Gastroesophageal sphincter (tissue), 4 donors: ENCODE data around the gene CABP2. TPM values are rescaled to one million over a fixed set of nuclear protein-coding genes. Genes with fewer than 3 reads are reported as not detected.

ENCODE experiments used
- ATAC-seq: fragments of 150-250 bp; one replicate; pipeline ENCODE4 v1.9.1; 2016; ENCODE audit warnings: mild to moderate bottlenecking, moderate library complexity
- H3K27ac ChIP-seq, 4 donors: fragments of 200-600 bp; sonication (generic) in 3 of 4; 1 replicate in 3 of 4; 2 replicates in 1 of 4; pipeline ENCODE4 v1.5.1; 2016 to 2019
- H3K27me3 ChIP-seq: fragments of 200-600 bp; sonication (generic); one replicate; pipeline ENCODE4 v1.5.1; 2019
- H3K36me3 ChIP-seq, 2 donors: fragments of 200-600 bp; sonication (generic); one replicate each; pipeline ENCODE4 v1.5.1; 2019; ENCODE audit warnings: control low read depth in 1 of 2
- H3K4me1 ChIP-seq, 3 donors: fragments of 200-600 bp; sonication (generic); 1 replicate in 2 of 3; 2 replicates in 1 of 3; pipeline ENCODE4 v1.5.1; 2016 to 2019; ENCODE audit warnings: control low read depth in 2 of 3
- H3K4me3 ChIP-seq, 2 donors: fragments of 200-600 bp; sonication (generic); one replicate each; pipeline ENCODE4 v1.5.1; 2019; ENCODE audit warnings: mild to moderate bottlenecking in 1 of 2, moderate library complexity in 1 of 2
- H3K9me3 ChIP-seq, 3 donors: fragments of 200-600 bp; sonication (generic); one replicate each; pipeline ENCODE4 v1.5.1; 2017 to 2019; ENCODE audit warnings: control low read depth in 2 of 3
- CTCF ChIP-seq, 4 experiments: fragments of 200-600 bp in 2 of 4; fragments of 450-650 bp in 2 of 4; sonication (generic) in 1 of 4; IDR thresholded peaks; one replicate each; pipeline ENCODE4 v1.5.1; 2017 to 2019; ENCODE audit warnings: antibody characterized with exemption in 4 of 4, mild to moderate bottlenecking in 2 of 4, moderate library complexity in 2 of 4
- EP300 ChIP-seq: sonication (generic); formaldehyde crosslinking; IDR thresholded peaks from one replicate; pipeline ENCODE4 v1.6.1; 2017; ENCODE audit warnings: antibody characterized with exemption, mild to moderate bottlenecking
- POLR2A ChIP-seq, 2 donors: fragments of 450-650 bp; IDR thresholded peaks; one replicate each; pipeline ENCODE4 v1.6.1; 2017; ENCODE audit warnings: antibody characterized with exemption in 2 of 2, mild to moderate bottlenecking in 2 of 2, moderate library complexity in 1 of 2
- POLR2AphosphoS5 ChIP-seq: sonication (generic); formaldehyde crosslinking; IDR thresholded peaks from one replicate; pipeline ENCODE4 v1.6.1; 2017; ENCODE audit warnings: antibody characterized with exemption
- WGBS, 2 donors: methylation state at CpG; one replicate each; pipeline ENCODE4 v1.1.5; 2018; ENCODE audit warnings: low coverage in 1 of 2; 5-methylcytosine and 5-hydroxymethylcytosine counted together
- total RNA-seq, 4 donors: library from RNA; depleted of rRNA; stranded (reverse); fragments of >200 nt; gene quantifications; one replicate each; pipeline ENCODE4 v1.1.0, GENCODE V29; 2016

CABP2 gene
- total RNA-seq, 4 donors from 2014 or later: not detected

DNA sequence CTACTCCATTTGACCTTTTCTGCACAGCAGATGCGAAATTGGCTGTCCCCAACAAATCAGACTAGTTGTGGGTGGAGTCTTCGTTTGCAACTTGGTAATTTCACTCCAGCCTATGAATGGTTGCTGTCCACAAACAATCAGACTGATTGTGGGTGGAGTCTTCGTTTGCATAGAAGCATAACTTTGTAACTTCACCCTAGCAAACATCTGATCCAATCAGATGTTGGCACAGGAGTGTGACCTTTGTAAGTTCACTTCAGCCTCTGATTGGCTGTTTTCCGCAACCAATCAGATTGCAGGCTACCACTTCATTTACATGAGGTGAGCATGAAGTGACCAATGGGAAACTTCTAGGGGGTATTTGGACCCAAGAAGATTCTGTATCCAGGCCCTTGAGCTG is 16.3 kb upstream of the CABP2 start:
- no peaks in the 10 kb centered on the region for H3K4me1 ChIP-seq
- WGBS, 2 donors: 69 to 78% methylated on average over 2 of the region's 4 CpGs
- no peaks in the 10 kb centered on the region for H3K36me3 ChIP-seq
- H3K4me3 ChIP-seq: no peak overlapping the region
- no peak overlapping the region for H3K27ac ChIP-seq
- no peaks in the 10 kb centered on the region for H3K9me3 ChIP-seq
- TF ChIP-seq EP300 (no peak), POLR2A (IDR thresholded peaks at IDR 0.05) (no peak), CTCF (IDR thresholded peaks at IDR 0.05) (no peak), POLR2AphosphoS5 (no peak)
- no peak for ATAC-seq
- peaks cover 9% of the 10 kb centered on the region for H3K27me3 ChIP-seq

- Histone ChIP-seq H3K27ac (no peak overlapping the region), H3K9me3 (no peaks in the 10 kb centered on the region), H3K27me3 (peaks cover 9% of the 10 kb centered on the region), H3K4me3 (no peak overlapping the region), H3K4me1 (no peaks in the 10 kb centered on the region), H3K36me3 (no peaks in the 10 kb centered on the region)
- WGBS, 2 donors: no CpG with 5 or more reads among the region's 10 CpGs
- TF ChIP-seq POLR2A (IDR thresholded peaks at IDR 0.05) (no peak), POLR2AphosphoS5 (no peak), CTCF (IDR thresholded peaks at IDR 0.05) (no peak), EP300 (no peak)
- ATAC-seq: no peak
Measured at GRCh38 chr11:67538823-67539505, 15.7 kb upstream of the CABP2 start.

DNA sequence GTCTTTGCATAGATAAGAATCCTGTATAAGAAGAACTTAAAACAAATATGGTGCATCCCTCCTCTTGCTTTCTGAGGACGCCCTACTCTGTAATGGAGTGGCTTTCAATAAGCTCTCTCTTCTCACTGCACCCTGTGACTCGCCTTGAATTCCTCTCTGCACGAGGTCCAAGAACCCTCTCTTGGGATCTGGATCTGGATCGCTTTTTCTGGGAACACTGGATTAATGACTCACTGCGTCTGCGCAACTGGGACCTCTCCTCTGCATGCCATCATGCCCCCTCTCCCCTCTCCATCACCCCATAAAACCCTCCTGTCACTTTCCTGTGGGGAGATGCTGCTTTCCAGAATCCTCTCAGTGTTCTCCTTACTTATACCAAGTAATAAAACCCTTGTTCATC is 15.1 kb upstream of the CABP2 start:
- no peak for ATAC-seq

DNA sequence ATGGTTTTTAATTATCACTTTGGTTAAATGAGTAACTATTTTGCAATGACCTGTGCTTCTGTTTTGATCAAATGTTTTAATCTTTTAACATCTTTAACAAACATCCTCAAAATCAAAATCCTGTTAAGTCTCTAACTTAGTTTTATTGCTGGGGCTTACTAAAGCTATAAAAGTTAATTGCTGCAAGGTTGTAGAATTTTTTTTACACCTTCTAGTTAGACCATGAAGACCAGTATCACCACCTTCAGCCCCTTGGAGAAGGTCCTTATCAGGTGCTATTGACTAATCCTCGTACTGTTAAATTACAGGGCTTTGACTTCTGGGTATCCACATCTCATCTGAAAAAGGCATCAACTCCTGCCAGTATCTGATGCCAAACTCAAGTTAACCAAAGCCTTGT is 12.3 kb upstream of the CABP2 start:
- Histone ChIP-seq H3K9me3 (no peaks in the 10 kb centered on the region), H3K36me3 (no peaks in the 10 kb centered on the region), H3K27me3 (peaks cover 9% of the 10 kb centered on the region), H3K4me3 (no peak overlapping the region), H3K4me1 (no peaks in the 10 kb centered on the region), H3K27ac (no peak overlapping the region)
- ATAC-seq: no peak
- TF ChIP-seq EP300 (no peak), CTCF (IDR thresholded peaks at IDR 0.05) (no peak), POLR2AphosphoS5 (no peak), POLR2A (IDR thresholded peaks at IDR 0.05) (no peak)
- 75 to 100% methylated on average over 1 of the region's 1 CpG for WGBS, 2 donors

More for the DNA sequence above, 15.1 kb upstream of the CABP2 start:
- no peaks in the 10 kb centered on the region for H3K36me3 ChIP-seq
- H3K27ac ChIP-seq: no peak overlapping the region
- 72 to 80% methylated on average over 6 of the region's 6 CpGs for WGBS, 2 donors
- no peaks in the 10 kb centered on the region for H3K4me1 ChIP-seq
- H3K9me3 ChIP-seq: no peaks in the 10 kb centered on the region
- peaks cover 9% of the 10 kb centered on the region for H3K27me3 ChIP-seq
- TF ChIP-seq CTCF (IDR thresholded peaks at IDR 0.05) (no peak), EP300 (no peak), POLR2A (IDR thresholded peaks at IDR 0.05) (no peak), POLR2AphosphoS5 (no peak)
- no peak overlapping the region for H3K4me3 ChIP-seq

GRCh38 chr11:67534070-67534679 is 10.9 kb upstream of the CABP2 start:
- TF ChIP-seq CTCF (IDR thresholded peaks at IDR 0.05) (no peak), POLR2AphosphoS5 (no peak), POLR2A (IDR thresholded peaks at IDR 0.05) (no peak), EP300 (no peak)
- Histone ChIP-seq H3K4me3 (no peak overlapping the region), H3K9me3 (no peaks in the 10 kb centered on the region), H3K4me1 (no peaks in the 10 kb centered on the region), H3K27me3 (peaks cover 7% of the 10 kb centered on the region), H3K27ac (no peak overlapping the region), H3K36me3 (no peaks in the 10 kb centered on the region)
- no peak for ATAC-seq
- 22 to 36% methylated on average over 4 of the region's 4 CpGs for WGBS, 2 donors
